Stimulated activated naive B cell treated with anti-CD40 and anti-IgM and Interleukin-4, amounts not matched to agents 10 μg/mL and 1 μg/mL and 100 μg/mL, for 72 hours (primary cell): ENCODE measurements around the gene AGAP1.

Source experiments
- ATAC-seq, 2 donors: fragments of 150-1000 bp; cut with Tn5 transposase; replicated peaks; 2 replicates each; pipeline ENCODE4 v1.10.0; 2021; ENCODE audit warnings: moderate library complexity in 1 of 2
- DNase-seq: peaks from one replicate; pipeline ENCODE4 v3.0.0; 2021
- H3K27ac Mint-ChIP-seq: one replicate; pipeline ENCODE4 v1.8.0; 2022; ENCODE audit warnings: mild to moderate bottlenecking, mixed read lengths
- H3K27me3 Mint-ChIP-seq, 2 donors: one replicate each; pipeline ENCODE4 v1.8.0; 2022; ENCODE audit warnings: mixed read lengths in 2 of 2
- H3K36me3 Mint-ChIP-seq, 2 donors: one replicate each; pipeline ENCODE4 v1.8.0; 2022; ENCODE audit warnings: mixed read lengths in 2 of 2, mild to moderate bottlenecking in 1 of 2
- H3K4me1 Mint-ChIP-seq, 2 donors: one replicate each; pipeline ENCODE4 v1.8.0; 2022; ENCODE audit warnings: mixed read lengths in 2 of 2, mild to moderate bottlenecking in 1 of 2
- H3K4me3 Mint-ChIP-seq, 2 donors: one replicate each; pipeline ENCODE4 v1.8.0; 2022; ENCODE audit warnings: mild to moderate bottlenecking in 2 of 2, mixed read lengths in 2 of 2, moderate library complexity in 1 of 2
- H3K9me3 Mint-ChIP-seq, 2 donors: one replicate each; pipeline ENCODE4 v1.8.0; 2022; ENCODE audit warnings: mixed read lengths in 2 of 2, mild to moderate bottlenecking in 1 of 2

AGAP1 gene

DNA sequence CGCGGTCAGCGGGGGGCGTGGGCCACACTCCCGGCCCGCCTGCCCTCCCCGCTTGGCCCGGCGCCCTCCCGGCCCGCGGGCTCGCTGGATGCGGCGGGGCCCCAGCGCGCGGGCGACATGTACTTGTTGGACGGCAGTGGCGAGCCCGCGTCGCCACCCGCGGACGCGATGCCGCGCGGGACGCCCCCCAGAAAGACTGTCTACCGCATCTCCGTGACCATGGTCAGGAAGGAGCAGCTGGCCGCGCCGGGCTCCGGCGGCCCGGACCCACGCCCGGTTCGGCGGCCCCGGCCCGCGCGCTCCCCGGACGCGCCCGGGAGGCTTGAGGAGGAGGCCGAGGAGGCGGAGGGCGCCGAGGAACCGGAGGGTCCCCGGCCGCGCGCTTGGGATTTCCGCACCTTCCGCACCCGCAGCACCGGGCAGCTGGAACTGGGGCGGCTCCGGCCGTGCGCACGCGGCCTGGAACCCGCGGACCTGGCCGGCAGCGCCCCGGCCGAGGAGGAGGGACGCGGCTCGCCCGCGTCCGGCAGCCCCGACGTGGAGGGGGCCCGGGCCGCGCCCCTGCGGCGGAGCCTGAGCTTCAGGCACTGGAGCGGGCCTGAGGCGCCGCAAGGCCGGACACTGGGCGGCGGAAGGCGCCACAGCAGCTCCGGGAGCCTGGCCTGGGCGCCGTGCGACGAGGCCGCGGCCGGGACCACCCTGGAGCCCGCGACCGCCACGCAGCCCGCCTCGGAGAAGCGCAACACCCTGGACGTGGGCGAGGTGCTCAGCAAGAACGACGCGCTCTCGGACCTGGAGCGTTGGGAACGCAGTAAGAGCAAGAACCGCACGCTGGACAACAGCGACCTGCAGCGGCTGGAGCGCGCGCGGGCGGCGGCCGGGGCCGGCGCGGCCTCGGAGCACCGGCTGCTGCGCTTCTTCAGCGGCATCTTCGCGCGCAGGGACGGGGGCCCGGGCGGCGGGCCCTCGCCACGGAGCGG, 176.4 kb downstream of the AGAP1 start:
- peaks cover 43 to 70% of the 10 kb centered on the region in 2 donors for H3K27me3 Mint-ChIP-seq
- peaks cover 4 to 10% of the 10 kb centered on the region in 2 donors for H3K4me1 Mint-ChIP-seq
- DNase-seq (no peak), ATAC-seq (no peak)
- H3K9me3 Mint-ChIP-seq = no peaks in the 10 kb centered on the region
- H3K27ac Mint-ChIP-seq = no peak overlapping the region
- H3K4me3 Mint-ChIP-seq = no peak overlapping the region
- peaks cover 0 to 3% of the 10 kb centered on the region in 2 donors for H3K36me3 Mint-ChIP-seq

DNA sequence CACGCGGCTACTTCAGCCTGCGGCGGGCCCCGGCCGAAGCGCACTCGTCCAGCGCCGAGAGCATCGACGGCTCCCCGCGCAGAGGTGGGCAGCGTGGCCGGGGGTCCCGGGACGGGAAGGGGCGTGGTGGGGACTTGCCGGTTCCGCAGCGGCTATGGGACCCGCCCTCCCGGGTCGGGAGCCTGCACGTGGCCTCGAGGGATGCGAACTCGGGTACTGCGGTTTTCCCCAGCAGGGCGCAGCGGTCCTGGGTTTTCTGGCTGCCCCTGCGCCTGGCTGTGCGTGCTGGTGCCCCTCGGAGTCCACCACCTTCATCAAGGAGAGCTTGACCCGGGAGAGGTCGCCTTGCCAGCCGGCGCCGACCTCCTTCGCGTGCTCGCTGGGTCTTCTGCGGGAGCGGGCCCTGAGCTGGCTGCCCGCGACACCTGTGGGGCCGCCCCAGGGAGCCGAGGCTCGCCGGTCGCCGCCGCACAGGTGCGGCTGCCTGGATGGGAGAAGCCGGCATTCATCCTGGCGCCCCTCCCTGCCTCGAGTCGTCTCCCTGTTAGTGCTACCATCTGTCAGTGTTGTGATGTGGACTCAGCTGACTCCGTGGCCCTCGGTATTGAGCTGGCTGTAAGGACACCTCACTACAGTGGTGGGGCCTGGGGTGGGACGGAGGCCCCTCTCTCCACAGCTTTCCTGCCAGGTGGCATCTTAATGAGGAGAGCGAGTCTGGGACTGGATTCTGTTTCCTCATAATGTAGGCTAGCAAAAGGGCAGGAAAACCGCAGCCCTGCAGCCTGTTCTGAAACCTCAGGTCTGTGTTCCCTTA, 177.3 kb downstream of the AGAP1 start:
- no peak for ATAC-seq

DNA sequence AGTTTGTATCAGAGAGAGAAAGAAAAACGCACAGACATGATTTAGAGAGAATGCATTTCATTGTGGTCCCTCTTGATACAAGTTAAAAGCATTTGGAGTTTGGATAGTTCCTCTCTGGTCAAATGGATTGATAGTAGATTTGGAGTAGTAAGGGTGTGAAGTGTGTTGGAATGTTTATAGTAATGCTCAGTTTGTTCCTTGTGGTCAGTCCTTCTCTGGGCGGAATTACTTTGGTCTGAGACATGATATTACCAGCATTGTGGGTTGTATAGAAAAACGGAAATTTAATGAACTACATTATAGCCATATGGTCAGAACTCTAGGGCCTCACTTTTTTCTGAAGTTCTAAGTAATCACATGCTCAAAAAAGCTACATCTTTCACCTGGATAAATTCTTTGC, 178.9 kb downstream of the AGAP1 start:
- no peak for ATAC-seq
- peaks cover 29 to 60% of the 10 kb centered on the region in 2 donors for H3K27me3 Mint-ChIP-seq
- peaks cover 0 to 2% of the 10 kb centered on the region in 2 donors for H3K4me1 Mint-ChIP-seq
- no peak overlapping the region for H3K27ac Mint-ChIP-seq
- H3K4me3 Mint-ChIP-seq = no peak overlapping the region
- H3K36me3 Mint-ChIP-seq = peaks cover 0 to 3% of the 10 kb centered on the region in 2 donors
- H3K9me3 Mint-ChIP-seq = no peaks in the 10 kb centered on the region
- DNase-seq = no peak

More for the DNA sequence above, 177.3 kb downstream of the AGAP1 start:
- peaks cover 40 to 69% of the 10 kb centered on the region in 2 donors for H3K27me3 Mint-ChIP-seq
- peaks cover 0 to 3% of the 10 kb centered on the region in 2 donors for H3K36me3 Mint-ChIP-seq
- no peak overlapping the region for H3K4me3 Mint-ChIP-seq
- peaks cover 4% of the 10 kb centered on the region in 2 donors for H3K4me1 Mint-ChIP-seq
- no peaks in the 10 kb centered on the region for H3K9me3 Mint-ChIP-seq
- DNase-seq = no peak
- H3K27ac Mint-ChIP-seq = peak overlapping the region; percentile 68

DNA sequence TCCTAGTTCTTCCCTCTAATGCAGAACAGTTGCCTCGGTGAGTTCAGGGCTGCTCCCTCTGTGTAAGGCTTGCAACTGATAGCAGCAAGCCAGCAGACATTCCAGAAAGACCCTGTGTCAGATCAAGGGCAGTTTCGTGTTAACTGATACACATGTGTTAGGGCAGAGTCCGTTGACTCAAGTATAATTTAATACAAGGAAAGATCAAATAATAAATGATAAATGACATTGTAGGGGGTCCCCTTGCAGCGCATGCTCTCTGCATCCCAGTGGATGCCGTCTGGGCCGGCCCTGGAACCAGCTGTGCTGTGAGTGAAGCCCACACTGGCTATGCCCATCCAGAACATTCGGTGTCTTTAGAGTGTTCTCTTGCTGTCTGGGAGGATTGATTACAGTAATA, 180.3 kb downstream of the AGAP1 start:
- peaks cover 19 to 46% of the 10 kb centered on the region in 2 donors for H3K27me3 Mint-ChIP-seq
- H3K4me3 Mint-ChIP-seq = no peak overlapping the region
- H3K9me3 Mint-ChIP-seq = no peaks in the 10 kb centered on the region
- peaks cover 0 to 2% of the 10 kb centered on the region in 2 donors for H3K4me1 Mint-ChIP-seq
- no peak overlapping the region for H3K27ac Mint-ChIP-seq
- peaks cover 0 to 3% of the 10 kb centered on the region in 2 donors for H3K36me3 Mint-ChIP-seq
- no peak for ATAC-seq
- DNase-seq = no peak

DNA sequence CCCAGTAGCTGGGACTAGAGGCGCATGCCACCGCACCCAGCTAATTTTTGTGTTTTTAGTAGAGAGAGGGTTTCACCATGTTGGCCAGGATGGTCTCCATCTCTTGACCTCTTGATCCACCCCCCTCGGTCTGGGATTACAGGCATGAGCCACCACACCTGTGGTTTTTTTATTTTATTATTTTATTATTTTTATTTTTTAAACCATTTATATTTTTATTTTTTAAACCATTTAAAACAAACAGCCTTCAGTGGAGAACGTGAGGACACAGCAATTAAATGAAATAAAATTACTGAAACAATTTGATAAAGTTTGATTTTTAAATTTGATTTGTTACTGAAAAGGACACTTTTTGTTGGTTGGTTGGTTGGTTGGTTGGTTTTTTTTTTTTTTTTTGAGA, 181.0 kb downstream of the AGAP1 start:
- peaks cover 19 to 48% of the 10 kb centered on the region in 2 donors for H3K27me3 Mint-ChIP-seq
- H3K27ac Mint-ChIP-seq = no peak overlapping the region
- peaks cover 0 to 2% of the 10 kb centered on the region in 2 donors for H3K4me1 Mint-ChIP-seq
- H3K36me3 Mint-ChIP-seq = peaks cover 0 to 3% of the 10 kb centered on the region in 2 donors
- ATAC-seq (no peak), DNase-seq (no peak)
- H3K9me3 Mint-ChIP-seq = no peaks in the 10 kb centered on the region
- H3K4me3 Mint-ChIP-seq = no peak overlapping the region

DNA sequence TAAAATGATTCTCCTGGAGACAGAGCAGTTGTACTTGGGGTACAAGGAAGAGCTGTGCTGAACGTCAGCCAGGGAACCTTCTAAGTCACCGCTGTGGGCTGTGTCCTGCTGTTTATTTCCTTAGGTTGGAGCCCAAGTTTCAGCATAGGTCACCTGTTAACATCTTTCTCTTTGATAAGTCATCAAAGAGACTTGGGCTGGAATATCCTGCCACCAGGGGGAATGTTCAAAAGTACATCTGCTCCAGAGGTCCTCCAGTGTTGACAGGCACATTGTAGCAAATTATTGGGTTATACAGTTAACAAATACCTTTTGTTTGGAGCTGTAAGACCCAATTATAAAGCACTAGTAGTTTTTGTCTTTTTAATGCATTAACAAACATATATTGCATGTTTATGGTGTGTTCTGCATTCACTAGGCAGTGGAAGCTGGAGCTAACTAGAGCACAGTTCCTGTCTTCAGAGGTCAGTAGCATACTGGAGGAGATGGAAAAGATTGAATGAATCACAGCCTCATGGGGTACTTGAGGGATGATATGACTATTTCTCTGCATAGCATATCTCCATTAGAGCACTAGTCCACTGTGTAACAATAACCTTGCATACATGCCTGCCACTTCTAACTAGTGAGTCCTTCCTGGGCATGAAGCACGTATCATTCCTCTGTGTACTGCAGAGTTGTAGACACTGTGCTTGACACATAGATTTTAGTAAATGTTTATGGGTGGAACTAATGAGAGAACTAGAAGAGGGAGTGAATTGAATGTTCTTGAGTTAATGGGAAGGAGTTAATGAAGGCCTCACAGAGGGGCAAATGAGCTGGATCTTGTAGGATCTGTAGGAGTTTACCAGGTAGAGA, 182.1 kb downstream of the AGAP1 start:
- no peak for ATAC-seq
- no peak for DNase-seq
- Mint-ChIP-seq H3K36me3 (peaks cover 0 to 3% of the 10 kb centered on the region in 2 donors), H3K9me3 (no peaks in the 10 kb centered on the region), H3K27me3 (peaks cover 24 to 51% of the 10 kb centered on the region in 2 donors), H3K4me1 (peaks cover 0 to 2% of the 10 kb centered on the region in 2 donors), H3K4me3 (no peak overlapping the region), H3K27ac (no peak overlapping the region)

DNA sequence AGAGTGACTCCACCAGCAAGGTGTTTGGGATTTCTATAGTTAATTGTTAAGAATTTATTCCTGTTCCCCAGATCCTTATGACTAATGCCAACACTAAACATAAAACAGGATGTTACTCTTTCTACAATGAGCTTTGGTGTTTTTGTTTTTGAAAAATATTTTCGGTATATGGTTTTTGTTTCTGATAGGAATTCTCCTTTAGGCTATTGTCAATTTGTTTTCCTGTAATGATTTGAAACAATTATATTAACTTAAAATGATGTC, 182.6 kb downstream of the AGAP1 start:
- H3K4me3 Mint-ChIP-seq = no peak overlapping the region
- DNase-seq (no peak), ATAC-seq (no peak)
- no peak overlapping the region for H3K27ac Mint-ChIP-seq
- no peaks in the 10 kb centered on the region for H3K9me3 Mint-ChIP-seq
- H3K36me3 Mint-ChIP-seq = peaks cover 0 to 1% of the 10 kb centered on the region in 2 donors
- peaks cover 21 to 47% of the 10 kb centered on the region in 2 donors for H3K27me3 Mint-ChIP-seq
- peaks cover 0 to under 1% of the 10 kb centered on the region in 2 donors for H3K4me1 Mint-ChIP-seq

DNA sequence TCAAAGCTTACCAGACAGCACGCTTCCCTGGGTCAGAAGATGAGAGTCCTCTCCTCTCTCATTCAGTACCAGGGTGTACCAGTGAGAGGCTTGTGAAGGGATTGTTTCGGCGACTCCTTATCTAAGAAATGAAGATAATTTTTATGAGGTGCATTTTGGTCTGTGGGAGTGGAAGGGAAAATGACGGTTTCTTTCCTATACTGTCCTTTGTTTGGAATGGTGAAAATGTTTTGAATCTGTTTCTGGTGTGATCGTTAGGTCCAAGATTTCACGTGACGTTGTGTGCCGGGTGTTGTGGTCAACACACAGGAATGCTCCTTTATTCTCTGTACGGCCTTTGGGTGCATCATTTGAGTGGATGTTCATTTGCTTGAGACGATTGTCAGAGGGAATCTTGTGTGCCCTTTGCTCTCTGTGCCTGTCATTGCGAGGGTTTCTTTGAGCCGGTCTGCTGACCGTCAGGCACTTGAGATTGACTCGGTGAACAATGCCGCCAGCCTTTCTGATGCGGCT, 183.5 kb downstream of the AGAP1 start:
- no peak for DNase-seq
- Mint-ChIP-seq H3K27ac (no peak overlapping the region), H3K36me3 (no peaks in the 10 kb centered on the region), H3K27me3 (peaks cover 20 to 39% of the 10 kb centered on the region in 2 donors), H3K4me3 (no peak overlapping the region), H3K4me1 (no peaks in the 10 kb centered on the region), H3K9me3 (no peaks in the 10 kb centered on the region)
- no peak for ATAC-seq

DNA sequence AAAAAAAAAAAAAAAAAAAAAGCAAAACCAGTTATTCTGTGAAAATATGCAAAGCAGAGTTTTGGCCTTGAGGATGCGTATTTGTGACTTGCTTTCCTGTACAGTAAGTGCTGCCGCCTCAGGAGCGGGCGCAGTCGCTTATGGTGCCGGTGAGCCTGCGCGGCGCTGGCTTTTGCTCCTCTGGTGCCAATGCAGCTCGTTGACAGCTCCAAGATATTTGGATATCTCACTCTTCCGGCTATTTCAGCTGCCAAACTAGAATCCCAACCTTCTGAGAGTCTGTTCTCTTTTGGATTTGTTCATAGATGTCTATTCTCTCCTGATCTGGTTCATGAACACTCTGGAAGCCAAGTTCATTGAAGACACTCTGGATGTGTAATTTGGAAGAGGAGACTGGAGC, 184.1 kb downstream of the AGAP1 start:
- Mint-ChIP-seq H3K27ac (no peak overlapping the region), H3K27me3 (peaks cover 14 to 33% of the 10 kb centered on the region in 2 donors), H3K36me3 (no peaks in the 10 kb centered on the region), H3K4me3 (no peak overlapping the region), H3K9me3 (no peaks in the 10 kb centered on the region), H3K4me1 (no peaks in the 10 kb centered on the region)
- no peak for ATAC-seq
- DNase-seq = no peak

DNA sequence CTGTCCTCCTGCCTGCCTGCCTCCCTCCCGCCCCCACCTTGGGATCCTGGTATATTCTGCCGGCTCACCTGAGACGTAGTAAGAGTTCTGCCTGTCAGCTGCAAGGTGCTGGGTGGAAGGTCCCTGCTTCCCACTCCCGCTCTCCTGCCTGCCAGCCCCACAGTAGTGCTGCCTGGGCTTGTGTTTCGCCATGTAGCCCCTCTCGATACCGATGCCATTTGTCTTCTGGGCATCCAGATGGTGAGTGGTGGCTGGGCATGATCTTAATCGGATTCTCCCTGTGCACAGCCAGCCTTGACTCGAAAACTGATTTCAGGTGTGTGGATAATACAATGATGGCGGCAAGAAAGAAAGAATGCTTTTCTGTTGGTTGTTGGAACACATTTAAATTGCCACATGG, 184.9 kb downstream of the AGAP1 start:
- H3K36me3 Mint-ChIP-seq = no peaks in the 10 kb centered on the region
- H3K27ac Mint-ChIP-seq = no peak overlapping the region
- no peak for ATAC-seq
- DNase-seq = no peak
- peaks cover 14 to 27% of the 10 kb centered on the region in 2 donors for H3K27me3 Mint-ChIP-seq
- H3K4me1 Mint-ChIP-seq = no peaks in the 10 kb centered on the region
- no peaks in the 10 kb centered on the region for H3K9me3 Mint-ChIP-seq
- no peak overlapping the region for H3K4me3 Mint-ChIP-seq

DNA sequence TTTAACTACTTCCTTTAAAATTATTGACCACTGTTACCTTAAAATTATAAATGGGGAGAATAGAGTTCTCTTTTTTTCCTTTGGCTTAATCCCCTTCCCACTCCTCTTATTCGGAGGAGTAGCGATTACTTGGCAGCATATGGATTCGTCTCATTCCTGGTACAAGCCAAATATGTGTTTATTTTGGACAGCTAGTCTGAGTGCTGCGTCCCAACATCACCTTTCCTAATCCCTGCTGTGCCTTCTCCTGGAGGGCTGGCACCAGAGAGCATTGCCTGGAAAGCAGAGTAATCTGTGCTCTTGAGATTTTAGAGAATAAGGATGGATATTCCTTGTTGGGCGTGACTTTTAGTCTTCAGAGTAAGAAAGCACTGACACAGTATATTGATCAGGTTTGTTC, 185.6 kb downstream of the AGAP1 start:
- no peak for ATAC-seq
- H3K27me3 Mint-ChIP-seq = peaks cover 10 to 21% of the 10 kb centered on the region in 2 donors
- H3K9me3 Mint-ChIP-seq = no peaks in the 10 kb centered on the region
- no peaks in the 10 kb centered on the region for H3K4me1 Mint-ChIP-seq
- H3K36me3 Mint-ChIP-seq = no peaks in the 10 kb centered on the region
- H3K4me3 Mint-ChIP-seq = no peak overlapping the region
- DNase-seq = no peak
- H3K27ac Mint-ChIP-seq = no peak overlapping the region

DNA sequence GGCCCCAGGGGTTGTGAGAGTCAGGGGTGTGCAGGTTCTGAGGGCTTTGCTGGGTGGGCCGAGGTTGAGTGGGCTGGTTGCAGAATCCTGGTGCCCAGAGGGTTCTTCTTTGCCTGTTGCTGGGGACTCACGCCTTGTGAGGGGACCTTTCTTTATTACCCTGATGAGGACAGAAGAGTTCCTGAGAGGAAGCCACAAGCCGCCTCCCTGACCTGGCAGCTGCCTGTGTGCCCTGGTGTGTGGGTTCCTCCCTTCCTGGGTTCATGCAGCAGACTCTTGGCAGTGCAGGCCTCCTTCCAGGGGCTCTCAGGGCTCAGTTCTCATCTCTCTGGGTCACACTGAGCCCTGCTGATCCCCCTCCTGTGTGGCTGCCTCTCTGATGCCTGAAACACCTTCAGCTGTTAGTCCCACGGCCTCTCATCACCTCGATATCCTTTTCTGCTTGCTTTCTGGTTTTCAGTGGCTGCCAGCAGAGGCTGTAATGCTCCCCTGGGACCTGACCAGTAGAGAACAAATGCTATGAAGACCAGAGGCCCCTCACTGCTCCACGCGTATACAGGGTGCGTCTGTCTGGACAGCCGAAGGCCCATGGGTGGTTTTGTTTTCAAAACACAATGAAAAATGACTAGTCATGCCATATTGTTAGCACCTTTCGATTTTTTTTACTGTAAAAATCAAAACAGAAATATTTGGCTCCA, 191.3 kb downstream of the AGAP1 start:
- no peak for ATAC-seq
- no peak for DNase-seq
- Mint-ChIP-seq H3K4me1 (no peaks in the 10 kb centered on the region), H3K9me3 (no peaks in the 10 kb centered on the region), H3K27ac (no peak overlapping the region), H3K36me3 (no peaks in the 10 kb centered on the region), H3K4me3 (no peak overlapping the region), H3K27me3 (peaks cover 11 to 16% of the 10 kb centered on the region in 2 donors)
